ENCODE data around the gene ZNF606.

- TF ChIP-seq EZH2phosphoT487 (IDR thresholded peaks at IDR 0.05) (no peak), EZH2 (IDR thresholded peaks at IDR 0.05) (no peak)
Observed at GRCh38 chr19:58000677-58001076, 1.9 kb downstream of the ZNF606 start.
